ENCODE results near the gene LIN28A.

LIN28A gene

GRCh38 chr1:26438041-26438440, 27.4 kb downstream of the LIN28A start:
- no peak for DNase-seq

- no peak for DNase-seq
Observed at GRCh38 chr1:26440259-26440658, 29.6 kb downstream of the LIN28A start.

GRCh38 chr1:26449868-26450267, 39.3 kb downstream of the LIN28A start:
- no peak for DNase-seq

GRCh38 chr1:26450908-26451307, 40.3 kb downstream of the LIN28A start:
- no peak for DNase-seq

- no peak for DNase-seq
Observed at GRCh38 chr1:26452459-26453183, 42.0 kb downstream of the LIN28A start.

GRCh38 chr1:26459148-26459547, 48.5 kb downstream of the LIN28A start:
- no peak for DNase-seq

DNA sequence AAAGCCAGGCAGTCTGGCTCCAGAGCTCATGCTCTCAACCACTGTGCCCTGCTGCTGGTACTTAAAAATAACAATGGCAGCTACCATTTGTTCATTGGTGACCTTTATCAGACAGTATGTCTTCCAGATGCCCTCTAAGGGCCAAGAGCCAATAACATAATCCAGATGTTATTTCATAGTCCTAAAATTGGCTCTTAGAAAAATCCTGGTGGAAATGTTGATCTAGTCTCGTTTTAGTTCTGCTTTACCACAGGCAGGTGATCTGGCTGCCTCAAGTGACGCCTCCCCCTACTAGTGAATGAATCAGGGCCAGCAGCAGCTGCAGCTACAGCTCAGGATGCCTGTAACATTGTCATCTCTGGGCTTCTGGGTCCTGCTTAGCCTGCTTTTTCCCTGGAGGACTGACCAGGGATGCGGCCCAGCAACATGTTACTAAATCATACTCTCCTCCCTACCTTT, 49.0 kb downstream of the LIN28A start:
- DNase-seq, result no peak

- DNase-seq, result no peak
Observed at GRCh38 chr1:26468911-26469310, 58.3 kb downstream of the LIN28A start.

DNA sequence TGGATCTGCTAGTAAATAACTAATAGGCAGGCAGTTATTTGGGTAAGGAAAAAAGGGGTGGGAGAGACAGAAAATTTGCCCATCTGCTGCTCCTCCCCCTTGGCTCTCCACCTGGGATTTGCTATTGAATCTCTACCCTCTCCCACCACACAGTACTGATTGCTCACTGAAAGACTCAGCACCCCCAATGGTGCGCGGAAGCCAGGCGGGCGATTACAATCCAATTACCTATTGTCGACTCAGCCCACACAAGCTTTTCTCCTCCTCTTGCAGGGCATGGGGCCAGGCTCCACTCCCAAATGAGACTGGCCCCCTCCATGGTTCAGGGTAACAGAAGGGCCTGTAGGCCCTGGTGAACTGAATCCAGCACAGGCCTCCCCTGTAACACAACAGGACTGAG, 58.9 kb downstream of the LIN28A start:
- DNase-seq, result no peak

DNA sequence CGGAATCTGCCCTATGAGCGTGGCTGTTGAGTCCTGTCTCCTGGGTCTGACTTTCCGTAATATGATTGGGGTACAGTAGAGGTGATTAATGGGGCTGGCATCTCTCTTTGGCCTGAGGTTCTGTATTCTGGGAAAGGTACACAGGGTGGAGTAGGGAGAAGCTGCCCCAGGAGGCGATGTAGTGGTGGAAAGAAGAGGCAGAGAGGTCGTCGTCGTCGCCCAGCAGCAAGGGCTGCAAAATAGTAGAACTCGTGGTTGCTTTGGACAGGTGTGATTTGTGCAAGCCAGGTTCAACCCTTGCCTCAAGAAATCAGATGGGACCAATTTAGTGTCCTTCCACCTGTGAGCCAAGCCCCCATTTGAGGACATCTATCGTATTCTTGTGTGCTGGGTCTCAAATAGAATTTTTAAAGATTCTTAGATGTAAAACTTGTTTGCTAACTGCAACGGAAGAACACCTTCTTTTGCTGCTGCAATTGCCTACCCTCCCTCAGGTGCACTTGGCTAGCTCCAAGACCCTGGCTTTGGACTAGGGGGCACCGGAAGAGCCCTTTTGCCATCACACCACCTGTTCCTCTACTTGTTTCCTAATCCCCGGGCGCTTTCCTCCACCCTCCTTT, 60.4 kb downstream of the LIN28A start:
- no peak for DNase-seq

GRCh38 chr1:26471498-26472319, 61.1 kb downstream of the LIN28A start:
- DNase-seq, result peak; percentile 21

DNA sequence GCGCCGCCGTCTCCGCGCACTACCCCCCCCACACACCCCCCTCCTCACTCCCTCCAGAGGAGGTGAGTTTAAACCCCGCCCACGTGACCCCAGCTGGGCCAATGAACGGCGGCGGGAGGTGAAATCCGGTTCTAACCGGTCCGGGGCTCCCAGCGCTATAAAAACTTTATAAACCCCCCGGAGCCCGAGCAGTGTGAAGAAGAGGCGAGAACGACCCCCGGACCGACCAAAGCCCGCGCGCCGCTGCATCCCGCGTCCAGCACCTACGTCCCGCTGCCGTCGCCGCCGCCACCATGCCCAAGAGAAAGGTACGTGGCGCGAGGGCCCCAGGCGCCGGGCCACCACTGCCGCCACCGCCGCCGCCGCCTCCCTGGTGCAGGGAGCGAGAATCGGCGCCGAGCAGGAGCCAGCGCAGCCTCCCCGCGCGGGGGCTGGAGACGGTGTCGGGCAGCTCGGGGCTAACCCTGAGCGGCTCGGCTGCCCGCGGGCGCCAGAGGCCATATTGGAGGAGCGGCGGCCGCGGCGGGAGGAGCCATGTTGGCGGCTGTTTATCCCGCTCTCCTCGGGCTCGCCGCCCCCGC, 61.8 kb downstream of the LIN28A start, which contains the start of gene HMGN2:
Gene HMGN2 (plus strand): TSS at position 121 of the 581 bp plus-strand sequence. CDS start 173 bp downstream, at position 294.
- peak; percentile 81 for DNase-seq

DNA sequence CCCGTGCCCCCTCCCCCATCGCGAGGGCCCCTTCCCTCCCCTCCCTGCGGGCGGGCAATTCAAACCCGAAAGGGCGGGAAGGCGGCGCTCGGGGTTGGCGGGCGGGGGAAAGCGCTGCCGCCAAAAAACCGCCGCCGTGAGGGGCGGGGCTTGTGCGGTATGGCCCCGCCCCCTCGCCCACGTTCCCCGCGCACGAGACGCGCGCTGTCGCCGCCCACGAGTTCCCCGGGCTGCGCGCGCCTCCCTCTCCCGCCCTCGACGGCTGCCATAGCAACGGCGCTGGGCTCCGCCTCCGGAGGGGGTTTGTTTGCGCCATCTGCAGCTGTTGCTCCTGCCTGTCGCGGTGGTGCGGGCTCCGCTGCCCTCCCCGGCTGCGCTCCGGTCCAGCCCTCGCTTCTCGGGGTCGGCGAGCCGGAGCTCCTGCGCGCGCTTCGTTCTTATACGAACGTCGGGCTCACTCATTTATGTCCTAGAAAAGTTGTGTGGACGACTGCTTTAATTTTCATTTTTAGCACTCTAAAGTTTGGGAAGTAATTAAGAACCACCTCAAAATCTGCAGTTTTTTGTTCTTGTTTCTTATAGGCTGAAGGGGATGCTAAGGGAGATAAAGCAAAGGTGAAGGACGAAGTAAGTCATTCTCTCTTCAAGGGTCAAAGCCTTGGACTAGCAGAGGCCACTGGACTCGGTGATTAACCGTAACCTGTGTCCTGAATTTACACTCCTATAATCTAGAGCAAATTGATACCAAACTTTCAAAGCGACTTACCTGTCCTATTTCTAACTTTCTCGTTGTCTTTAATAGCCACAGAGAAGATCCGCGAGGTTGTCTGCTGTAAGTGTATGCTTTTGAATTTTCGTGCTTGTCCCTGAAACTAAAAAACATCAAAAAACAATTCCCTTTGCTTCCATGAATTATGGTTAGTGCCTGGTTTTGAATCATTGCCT, 62.6 kb downstream of the LIN28A start:
- peak; percentile 96 for DNase-seq

DNA sequence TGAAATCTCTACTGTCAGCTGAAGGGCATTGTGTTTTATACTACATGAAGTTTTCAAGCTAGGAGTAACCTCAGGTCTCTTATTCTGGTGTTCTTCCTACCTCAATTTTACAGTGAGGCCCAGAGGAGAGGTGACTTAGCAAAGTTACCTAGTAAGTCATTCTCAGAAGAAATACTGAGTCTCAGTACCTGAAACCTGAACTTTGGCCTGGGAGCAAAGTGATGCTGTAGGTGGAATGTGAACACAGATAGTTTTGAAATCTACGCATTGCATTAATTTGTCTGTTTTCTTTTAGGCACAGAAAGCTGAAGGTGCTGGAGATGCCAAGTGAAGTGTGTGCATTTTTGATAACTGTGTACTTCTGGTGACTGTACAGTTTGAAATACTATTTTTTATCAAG, 64.2 kb downstream of the LIN28A start:
- DNase-seq, result no peak

DNA sequence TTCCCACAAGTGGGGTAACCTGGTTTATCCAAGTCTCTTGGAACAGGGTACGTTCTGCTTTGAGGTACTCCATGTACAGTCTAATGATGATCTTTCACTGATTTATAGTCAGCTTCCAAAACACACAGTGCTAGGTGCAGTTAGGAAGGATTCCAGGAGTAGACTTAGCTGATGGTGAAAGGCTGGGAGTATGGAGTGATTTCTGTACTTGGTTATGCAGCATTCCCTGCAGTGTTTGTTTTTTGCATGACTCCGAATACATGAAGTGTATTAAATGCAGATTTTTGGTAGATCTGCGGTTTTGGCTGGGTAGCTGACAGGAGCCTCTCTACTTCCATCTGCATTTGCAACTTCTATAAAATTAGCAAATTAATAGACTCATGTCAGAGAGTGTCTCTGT, 65.4 kb downstream of the LIN28A start:
- DNase-seq, result no peak

DNA sequence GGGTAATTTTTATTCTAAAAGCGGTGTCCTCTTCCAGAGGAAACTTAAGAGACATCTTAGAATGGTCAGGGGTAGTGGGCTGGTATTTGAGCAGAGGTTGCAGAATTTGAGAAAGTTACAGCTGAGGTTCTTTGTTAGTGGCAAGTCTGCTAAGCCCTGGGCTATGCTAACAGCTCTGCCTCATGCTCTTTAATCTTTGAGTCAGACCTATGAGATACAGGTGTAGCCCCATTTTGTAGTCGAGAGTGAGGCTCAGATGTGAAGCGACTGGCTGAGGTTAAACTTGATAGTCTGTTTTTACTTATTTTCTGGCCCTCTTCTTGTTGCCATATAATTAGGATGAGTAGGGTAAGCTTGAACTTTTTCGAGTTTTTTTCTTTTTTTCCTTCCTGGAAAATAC, 66.3 kb downstream of the LIN28A start:
- DNase-seq, result no peak

- no peak for DNase-seq
Observed at GRCh38 chr1:26477446-26478152, 67.0 kb downstream of the LIN28A start.

DNA sequence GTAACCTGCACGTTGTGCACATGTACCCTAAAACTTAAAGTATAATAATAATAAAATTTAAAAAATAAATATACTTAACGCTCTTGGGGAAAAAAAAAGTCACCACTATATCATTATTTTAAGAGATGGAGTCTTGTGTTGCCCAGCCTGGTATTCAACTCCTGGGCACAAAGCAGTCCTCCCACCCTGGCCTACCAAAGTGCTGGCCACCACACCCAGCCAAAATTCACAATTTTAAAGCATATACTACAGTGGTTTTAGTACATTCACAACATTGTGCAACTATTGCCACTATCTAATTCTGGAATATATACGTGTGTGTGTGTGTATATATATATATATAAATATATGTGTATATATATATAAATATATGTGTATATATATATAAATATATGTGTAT, 67.5 kb downstream of the LIN28A start:
- no peak for DNase-seq

- DNase-seq, result no peak
Observed at GRCh38 chr1:26478988-26479387, 68.4 kb downstream of the LIN28A start.
